ENCODE data around the gene E2F4.

Gene E2F4

GRCh38 chr16:67157892-67158635 lies 33.9 kb upstream of the E2F4 start:
- no peak for DNase-seq (ENCODE audit: low read depth)

GRCh38 chr16:67158637-67159600 lies 33.0 kb upstream of the E2F4 start:
- DNase-seq (ENCODE audit: low read depth): no peak

- no peak for DNase-seq (ENCODE audit: low read depth)
Observed at GRCh38 chr16:67161595-67162058, 30.3 kb upstream of the E2F4 start.

GRCh38 chr16:67162506-67163163 lies 29.3 kb upstream of the E2F4 start:
- DNase-seq (ENCODE audit: low read depth): no peak

GRCh38 chr16:67163164-67163998 lies 28.6 kb upstream of the E2F4 start:
- no peak for DNase-seq (ENCODE audit: low read depth)

GRCh38 chr16:67163999-67164558 lies 27.9 kb upstream of the E2F4 start:
- no peak for DNase-seq (ENCODE audit: low read depth)

- DNase-seq (ENCODE audit: low read depth): no peak
Observed at GRCh38 chr16:67164599-67165061, 27.3 kb upstream of the E2F4 start, which contains the start of gene HSF4. Gene HSF4, plus strand, starts transcription at chr16:67164745. Its CDS starts 67 bp downstream, at chr16:67164812.

- DNase-seq (ENCODE audit: low read depth): no peak
Observed at GRCh38 chr16:67165121-67166078, 26.6 kb upstream of the E2F4 start.

- DNase-seq (ENCODE audit: low read depth): no peak
Observed at GRCh38 chr16:67166110-67166547, 25.8 kb upstream of the E2F4 start.

- no peak for DNase-seq (ENCODE audit: low read depth)
Observed at GRCh38 chr16:67166598-67167168, 25.3 kb upstream of the E2F4 start.

GRCh38 chr16:67167588-67167987 lies 24.4 kb upstream of the E2F4 start:
- DNase-seq (ENCODE audit: low read depth): no peak

GRCh38 chr16:67169011-67169451 lies 22.9 kb upstream of the E2F4 start:
- no peak for DNase-seq (ENCODE audit: low read depth)

GRCh38 chr16:67169642-67170167 lies 22.2 kb upstream of the E2F4 start:
- no peak for DNase-seq (ENCODE audit: low read depth)

- no peak for DNase-seq (ENCODE audit: low read depth)
Observed at GRCh38 chr16:67170168-67170948, 21.6 kb upstream of the E2F4 start, which contains the start of gene NOL3. Gene NOL3, plus strand, starts transcription at chr16:67170538.

- DNase-seq (ENCODE audit: low read depth): no peak
Observed at GRCh38 chr16:67170949-67171649, 20.9 kb upstream of the E2F4 start.

- DNase-seq (ENCODE audit: low read depth): no peak
Observed at GRCh38 chr16:67173323-67173722, 18.6 kb upstream of the E2F4 start.
